SK-N-SH (cell line): Measurements from ENCODE around the gene OSBP2. TPM values are rescaled to one million over a fixed set of nuclear protein-coding genes. Genes with fewer than 3 reads are reported as not detected.

Experiments used
- CTCF ChIA-PET: fragments of 300-600, 350-600 bp; formaldehyde crosslinking; extraction: SDS; loops from one replicate; lab custom pipeline; 2021; lab: Yijun Ruan, JAX
- POLR2A ChIA-PET: fragments of 350-600 bp; sonication (Branson Sonifier 250); formaldehyde crosslinking; extraction: SDS; loops from one replicate; lab custom pipeline; 2020; ENCODE audit warnings: antibody characterized with exemption, inconsistent platforms; lab: Yijun Ruan, JAX
- DNase-seq: peaks from one replicate; pipeline ENCODE4 v3.0.0; 2012
- H2AFZ ChIP-seq: fragments of 200-600 bp; sonication (generic); 2 replicates; pipeline ENCODE4 v1.8.1; 2016; ENCODE audit warnings: antibody characterized with exemption, mild to moderate bottlenecking, low read depth
- H3F3A ChIP-seq: fragments of 200-600 bp; sonication (generic); replicated peaks from 2 replicates; pipeline ENCODE3; 2016; ENCODE audit warnings: antibody characterized with exemption, mild to moderate bottlenecking; ENCODE audit not compliant: insufficient read depth
- H3K27ac ChIP-seq, 2 experiments: fragments of 200-500 bp in 1 of 2; fragments of 200-600 bp in 1 of 2; sonication (Bioruptor generic) in 1 of 2; sonication (generic), shearing (Covaris generic) in 1 of 2; 2 replicates each; pipeline versions ENCODE4 v1.5.1 to v1.6.1; 2014 to 2016; ENCODE audit warnings: low read depth in 2 of 2, inconsistent platforms in 1 of 2, low read length in 1 of 2, mild to moderate bottlenecking in 1 of 2, mixed read lengths in 1 of 2
- H3K27me3 ChIP-seq: fragments of 200-600 bp; sonication (generic), shearing (Covaris generic); 2 replicates; pipeline ENCODE4 v1.6.1; 2016; ENCODE audit warnings: mixed run types; ENCODE audit not compliant: insufficient read depth
- H3K36me3 ChIP-seq, 2 experiments: fragments of 200-500 bp in 1 of 2; fragments of 200-600 bp in 1 of 2; sonication (Bioruptor generic) in 1 of 2; sonication (generic) in 1 of 2; replicated peaks in 1 of 2; 2 replicates each; pipeline versions ENCODE3 to v1.5.1; 2014 to 2016; ENCODE audit warnings: low read length in 1 of 2, mild to moderate bottlenecking in 1 of 2; ENCODE audit not compliant: insufficient read depth in 2 of 2, control insufficient read depth in 1 of 2
- H3K4me1 ChIP-seq, 2 experiments: fragments of 200-500 bp in 1 of 2; fragments of 200-600 bp in 1 of 2; sonication (Bioruptor generic) in 1 of 2; sonication (generic), shearing (Covaris generic) in 1 of 2; 2 replicates each; pipeline versions ENCODE4 v1.5.1 to v1.6.1; 2014 to 2016; ENCODE audit warnings: low read depth in 1 of 2, low read length in 1 of 2, mixed run types in 1 of 2; ENCODE audit not compliant: insufficient read depth in 2 of 2, control insufficient read depth in 1 of 2
- H3K4me2 ChIP-seq: fragments of 200-600 bp; sonication (generic), shearing (Covaris generic); 2 replicates; pipeline ENCODE4 v1.6.1; 2017; ENCODE audit warnings: mixed run types
- H3K4me3 ChIP-seq, 2 experiments: fragments of 200-500 bp in 1 of 2; fragments of 200-600 bp in 1 of 2; sonication (Bioruptor generic) in 1 of 2; sonication (generic), shearing (Covaris generic) in 1 of 2; 2 replicates each; pipeline versions ENCODE4 v1.5.1 to v1.8.1; 2014 to 2016; ENCODE audit warnings: low read depth in 2 of 2, inconsistent platforms in 1 of 2, low read length in 1 of 2, mild to moderate bottlenecking in 1 of 2, mixed read lengths in 1 of 2, moderate library complexity in 1 of 2
- H3K79me2 ChIP-seq: fragments of 200-600 bp; sonication (generic); 2 replicates; pipeline ENCODE4 v1.8.1; 2017; ENCODE audit warnings: mild to moderate bottlenecking; ENCODE audit not compliant: insufficient read depth
- H3K9ac ChIP-seq: fragments of 200-600 bp; sonication (generic); 2 replicates; pipeline ENCODE4 v1.6.1; 2017; ENCODE audit warnings: mixed run types
- H3K9me2 ChIP-seq: fragments of 200-600 bp; sonication (generic); 2 replicates; pipeline ENCODE4 v1.6.1; 2017; ENCODE audit warnings: mixed run types
- H3K9me3 ChIP-seq: fragments of 200-600 bp; sonication (generic); 2 replicates; pipeline ENCODE4 v1.6.1; 2017; ENCODE audit warnings: mixed run types, mild to moderate bottlenecking, moderate library complexity
- H4K20me1 ChIP-seq: fragments of 200-600 bp; sonication (generic); 2 replicates; pipeline ENCODE4 v1.6.1; 2017; ENCODE audit warnings: mild to moderate bottlenecking, mixed run types; ENCODE audit not compliant: insufficient read depth
- CHD2 ChIP-seq: fragments of 150-350 bp; IDR thresholded peaks from 2 replicates; pipeline ENCODE4 v1.6.1; 2018; ENCODE audit warnings: low read length; ENCODE audit not compliant: partially characterized antibody
- ELF1 ChIP-seq: IDR thresholded peaks from 2 replicates; pipeline ENCODE4 v1.4.0; 2012
- EP300 ChIP-seq, 2 experiments: IDR thresholded peaks; 2 replicates each; pipeline versions ENCODE4 v1.4.0 to v1.6.1; 2012; ENCODE audit warnings: borderline replicate concordance in 1 of 2, low read depth in 1 of 2, low read length in 1 of 2
- FOSL2 ChIP-seq: IDR thresholded peaks from 2 replicates; pipeline ENCODE4 v1.4.0; 2012; ENCODE audit warnings: low read depth, mild to moderate bottlenecking, moderate library complexity, borderline replicate concordance
- FOXM1 ChIP-seq: IDR thresholded peaks from 2 replicates; pipeline ENCODE4 v1.4.0; 2012; ENCODE audit warnings: low read depth, mild to moderate bottlenecking
- JUND ChIP-seq: IDR thresholded peaks from 2 replicates; pipeline ENCODE4 v1.4.0; 2012
- MEF2A ChIP-seq: IDR thresholded peaks from 2 replicates; pipeline ENCODE4 v1.4.0; 2012; ENCODE audit warnings: low read depth, borderline replicate concordance
- NFIC ChIP-seq: IDR thresholded peaks from 2 replicates; pipeline ENCODE4 v1.4.0; 2012; ENCODE audit warnings: borderline replicate concordance
- POLR2AphosphoS5 ChIP-seq: IDR thresholded peaks from 2 replicates; pipeline ENCODE4 v1.6.1; 2012; ENCODE audit warnings: low read depth, low read length
- RFX5 ChIP-seq: IDR thresholded peaks from 2 replicates; pipeline ENCODE4 v1.6.1; 2012; ENCODE audit warnings: mild to moderate bottlenecking, improper control_type of control experiment, low read length
- RXRA ChIP-seq: IDR thresholded peaks from 2 replicates; pipeline ENCODE4 v1.4.0; 2012; ENCODE audit warnings: low read depth, mild to moderate bottlenecking, borderline replicate concordance
- SMC3 ChIP-seq: IDR thresholded peaks from 2 replicates; pipeline ENCODE4 v1.6.1; 2012; ENCODE audit warnings: low read depth, low read length, improper control_type of control experiment
- TAF1 ChIP-seq: IDR thresholded peaks from 2 replicates; pipeline ENCODE4 v1.6.1; 2012; ENCODE audit warnings: low read depth, mild to moderate bottlenecking, low read length, moderate library complexity, borderline replicate concordance
- TCF12 ChIP-seq: IDR thresholded peaks from 2 replicates; pipeline ENCODE4 v1.4.0; 2012
- TEAD4 ChIP-seq: IDR thresholded peaks from 2 replicates; pipeline ENCODE4 v1.4.0; 2012; ENCODE audit warnings: mild to moderate bottlenecking, borderline replicate concordance; ENCODE audit not compliant: insufficient read depth
- YY1 ChIP-seq: IDR thresholded peaks from 2 replicates; pipeline ENCODE4 v1.4.0; 2012; ENCODE audit warnings: low read depth, mild to moderate bottlenecking
- WGBS: methylation state at CpG from one replicate; pipeline ENCODE4 v1.1.6; 2017; ENCODE audit warnings: low lambda C conversion rate; 5-methylcytosine and 5-hydroxymethylcytosine counted together
- polyA plus RNA-seq, 3 experiments: library from polyadenylated mRNA; depleted of rRNA; stranded (reverse); fragments of >200 nt; gene quantifications; 2 replicates each; pipeline ENCODE4 v1.2.3, GENCODE V29; 2012
- TF ChIP-seq, protein P1 (sequence below): IDR thresholded peaks from 2 replicates; pipeline ENCODE4 v1.4.0; 2012; ENCODE audit warnings: low read depth
- TF ChIP-seq, protein P2 (sequence below): IDR thresholded peaks from 2 replicates; pipeline ENCODE4 v1.4.0; 2012; ENCODE audit warnings: low read depth, borderline replicate concordance
- TF ChIP-seq, protein P3 (sequence below): IDR thresholded peaks from 2 replicates; pipeline ENCODE4; 2012

OSBP2 gene
- polyA plus RNA-seq, 1 of the 3 experiments (the other 2 are of a cell fraction) = 3.1 TPM

DNA sequence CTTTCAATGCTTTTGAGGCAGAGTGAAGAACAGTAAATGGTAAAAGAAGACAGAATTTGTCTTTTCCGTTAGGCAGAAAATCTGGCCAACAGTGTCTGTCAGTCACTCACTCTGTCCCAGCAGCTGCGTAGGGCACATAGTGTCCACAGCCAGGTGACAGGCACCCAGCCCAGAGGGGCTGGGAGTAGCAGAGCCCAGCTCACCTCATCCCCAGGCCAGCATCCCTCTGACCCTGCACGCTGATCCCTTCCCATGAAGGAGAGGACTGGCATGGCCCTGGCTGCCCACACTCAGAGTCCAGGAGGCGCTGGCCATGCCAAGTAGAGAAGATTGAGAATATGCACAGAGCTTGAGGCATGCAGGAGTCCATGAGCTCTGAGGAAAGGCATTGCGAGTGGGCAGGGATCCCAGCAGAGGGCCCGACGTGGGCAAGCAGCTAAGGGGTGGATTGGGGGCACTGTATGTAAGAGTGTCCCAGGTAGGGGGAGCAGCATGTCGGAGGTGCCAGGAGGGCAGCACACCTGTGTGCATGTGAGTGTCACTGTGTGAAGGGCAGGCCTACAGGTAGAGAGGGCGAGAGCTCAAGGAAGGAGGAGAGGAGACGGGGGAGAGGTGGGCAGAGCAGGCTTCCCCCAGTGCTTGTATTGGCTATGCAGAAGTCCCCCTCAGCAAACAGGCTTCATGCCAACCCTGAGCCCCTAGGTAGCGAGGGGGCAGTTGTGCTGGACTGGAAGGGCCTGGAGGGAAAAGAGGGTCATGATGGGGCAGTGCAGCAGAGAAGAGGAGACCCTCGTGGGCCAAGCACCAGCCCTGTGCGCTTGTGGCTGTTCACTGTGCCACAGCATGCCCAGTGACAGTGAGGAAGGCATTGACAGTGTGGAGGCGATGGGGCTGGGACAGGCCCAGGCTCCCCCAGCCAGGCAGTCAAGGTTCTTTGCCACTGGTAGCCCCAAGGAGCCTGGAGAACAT lies 133.8 kb downstream of the OSBP2 start:
- Histone ChIP-seq H3K4me1 (peaks cover 8 to 10% of the 10 kb centered on the region in 2 experiments; a peak in 2 of 4 replicates), H3K27me3 (no peaks in the 10 kb centered on the region), H2AFZ (no peak overlapping the region), H3K36me3 (no peaks in the 10 kb centered on the region), H4K20me1 (no peaks in the 10 kb centered on the region), H3K4me3 (no peak overlapping the region), H3K9ac (no peak overlapping the region), H3K9me3 (no peaks in the 10 kb centered on the region), H3F3A (peaks cover 13% of the 10 kb centered on the region), H3K79me2 (no peaks in the 10 kb centered on the region), H3K9me2 (no peaks in the 10 kb centered on the region), H3K4me2 (no peak overlapping the region), H3K27ac (no peak overlapping the region)
- no peak for DNase-seq
- CTCF ChIA-PET = interaction anchor here (1.2 kb wide), 1 partner anchor 65 kb away, joined by 3 read pairs; no protein-coding TSS in a partner anchor
- TF ChIP-seq, protein P1, sequence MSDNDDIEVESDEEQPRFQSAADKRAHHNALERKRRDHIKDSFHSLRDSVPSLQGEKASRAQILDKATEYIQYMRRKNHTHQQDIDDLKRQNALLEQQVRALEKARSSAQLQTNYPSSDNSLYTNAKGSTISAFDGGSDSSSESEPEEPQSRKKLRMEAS = no peak
- TF ChIP-seq, protein P2, sequence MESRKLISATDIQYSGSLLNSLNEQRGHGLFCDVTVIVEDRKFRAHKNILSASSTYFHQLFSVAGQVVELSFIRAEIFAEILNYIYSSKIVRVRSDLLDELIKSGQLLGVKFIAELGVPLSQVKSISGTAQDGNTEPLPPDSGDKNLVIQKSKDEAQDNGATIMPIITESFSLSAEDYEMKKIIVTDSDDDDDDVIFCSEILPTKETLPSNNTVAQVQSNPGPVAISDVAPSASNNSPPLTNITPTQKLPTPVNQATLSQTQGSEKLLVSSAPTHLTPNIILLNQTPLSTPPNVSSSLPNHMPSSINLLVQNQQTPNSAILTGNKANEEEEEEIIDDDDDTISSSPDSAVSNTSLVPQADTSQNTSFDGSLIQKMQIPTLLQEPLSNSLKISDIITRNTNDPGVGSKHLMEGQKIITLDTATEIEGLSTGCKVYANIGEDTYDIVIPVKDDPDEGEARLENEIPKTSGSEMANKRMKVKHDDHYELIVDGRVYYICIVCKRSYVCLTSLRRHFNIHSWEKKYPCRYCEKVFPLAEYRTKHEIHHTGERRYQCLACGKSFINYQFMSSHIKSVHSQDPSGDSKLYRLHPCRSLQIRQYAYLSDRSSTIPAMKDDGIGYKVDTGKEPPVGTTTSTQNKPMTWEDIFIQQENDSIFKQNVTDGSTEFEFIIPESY = no peak
- TF ChIP-seq, protein P3, sequence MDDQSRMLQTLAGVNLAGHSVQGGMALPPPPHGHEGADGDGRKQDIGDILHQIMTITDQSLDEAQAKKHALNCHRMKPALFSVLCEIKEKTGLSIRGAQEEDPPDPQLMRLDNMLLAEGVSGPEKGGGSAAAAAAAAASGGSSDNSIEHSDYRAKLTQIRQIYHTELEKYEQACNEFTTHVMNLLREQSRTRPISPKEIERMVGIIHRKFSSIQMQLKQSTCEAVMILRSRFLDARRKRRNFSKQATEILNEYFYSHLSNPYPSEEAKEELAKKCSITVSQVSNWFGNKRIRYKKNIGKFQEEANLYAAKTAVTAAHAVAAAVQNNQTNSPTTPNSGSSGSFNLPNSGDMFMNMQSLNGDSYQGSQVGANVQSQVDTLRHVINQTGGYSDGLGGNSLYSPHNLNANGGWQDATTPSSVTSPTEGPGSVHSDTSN = no peak
- TF ChIP-seq POLR2AphosphoS5 (no peak), YY1 (no peak), TCF12 (no peak), JUND (no peak), FOXM1 (no peak), RFX5 (no peak), RXRA (no peak)
- WGBS = 93% methylated on average over 11 of the region's 14 CpGs
- POLR2A ChIA-PET = no interaction called here

DNA sequence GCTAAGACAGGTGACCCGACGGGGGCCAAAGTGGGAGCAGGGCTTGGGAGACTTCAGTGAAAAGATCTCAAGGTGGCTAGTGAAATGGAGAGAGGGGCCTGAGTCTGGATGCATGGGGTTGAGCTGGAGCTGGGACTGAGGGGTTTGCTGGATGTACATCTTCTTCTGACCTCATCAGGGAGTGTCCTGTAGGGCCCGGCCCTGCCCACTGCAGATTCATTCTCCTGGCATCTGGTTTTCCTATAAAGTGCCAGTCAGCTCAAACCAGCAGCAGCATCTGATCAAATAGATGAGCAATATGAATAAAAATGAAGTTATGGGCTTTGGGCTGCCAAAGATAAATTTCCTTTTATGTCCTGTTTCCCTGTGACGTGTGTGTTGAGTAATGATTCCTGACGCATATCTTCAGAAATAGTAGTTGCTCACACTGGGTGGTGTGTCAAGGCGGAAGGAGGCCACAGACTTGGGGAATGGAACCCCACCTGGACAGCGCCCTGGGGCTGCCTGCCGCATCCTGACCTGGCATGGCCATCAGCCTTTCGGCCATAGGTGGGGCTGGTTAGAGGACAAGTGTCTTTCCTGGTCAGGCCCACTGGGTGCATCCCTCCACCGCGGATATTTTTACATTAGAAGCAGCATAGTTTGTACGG lies 135.4 kb downstream of the OSBP2 start:
- 43% methylated on average over 9 of the region's 12 CpGs for WGBS
- no peak for DNase-seq
- Histone ChIP-seq H3K4me3 (no peak overlapping the region), H3K27me3 (no peaks in the 10 kb centered on the region), H3K4me1 (peaks cover 8 to 10% of the 10 kb centered on the region in 2 experiments; a peak in 2 of 4 replicates), H3K4me2 (peak overlapping the region; percentile 25; the same call in 1 of the 2 replicates), H3K79me2 (no peaks in the 10 kb centered on the region), H3K27ac (peak overlapping the region in 1 of 2 experiments; percentile 81; a peak in 2 of 4 replicates), H3K9ac (peak overlapping the region; percentile 13; the same call in 1 of the 2 replicates), H3F3A (peaks cover 13% of the 10 kb centered on the region), H3K9me2 (no peaks in the 10 kb centered on the region), H2AFZ (no peak overlapping the region), H3K9me3 (no peaks in the 10 kb centered on the region), H3K36me3 (no peaks in the 10 kb centered on the region), H4K20me1 (no peaks in the 10 kb centered on the region)
- ChIA-PET CTCF (no interaction called here), POLR2A (no interaction called here)
- TF ChIP-seq CHD2 (no peak), NFIC (peak; percentile 61; the same call in 1 of the 2 replicates), FOSL2 (peak; percentile 86), SMC3 (no peak), EP300 (IDR thresholded peaks at IDR 0.05; ENCODE audit: borderline replicate concordance in 1 of 2, low read depth in 1 of 2, low read length in 1 of 2) (peak in 1 of 2 experiments; percentile 75; a peak in 1 of 4 replicates), ELF1 (peak; percentile 11; the same call in 1 of the 2 replicates), TEAD4 (peak; percentile 63), MEF2A (peak; percentile 93), TAF1 (no peak)
- TF ChIP-seq, protein P3 = peak; percentile 89
